ENCODE results near the gene KLK5.

GRCh38 chr19:50979758-50980157, 26.9 kb upstream of the KLK5 start:
- no peak for TF ChIP-seq RFX5 (IDR thresholded peaks at IDR 0.05; ENCODE audit: low read depth, low read length)
- TF ChIP-seq PTBP1 (IDR thresholded peaks at IDR 0.05; ENCODE audit: low read depth, low read length, poor library complexity, severe bottlenecking), result no peak
- no peak for TF ChIP-seq EZH2 (conservative IDR thresholded peaks at IDR 0.05; ENCODE audit: low read depth, low read length)
- TF ChIP-seq TCF12 (IDR thresholded peaks at IDR 0.05), result no peak
- no peak for TF ChIP-seq TCF12 (CRISPR knock-in tag; IDR thresholded peaks at IDR 0.05)
- TF ChIP-seq MXD4 (CRISPR knock-in tag; IDR thresholded peaks at IDR 0.05), result no peak
